Neural crest cell (in vitro differentiated cells): ENCODE data around the gene ATP11A. TPM values are rescaled to one million over a fixed set of nuclear protein-coding genes. Genes with fewer than 3 reads are reported as not detected.

Experiments used
- DNase-seq: peaks from one replicate; pipeline ENCODE4 v3.0.0; 2021; ENCODE audit warnings: low read depth, mixed read lengths, low spot score
- H3K27ac Mint-ChIP-seq: one replicate; pipeline ENCODE4 v1.8.0; 2021; ENCODE audit warnings: mild to moderate bottlenecking, mixed read lengths; ENCODE audit not compliant: unreplicated experiment
- H3K27me3 Mint-ChIP-seq: 2 replicates; pipeline ENCODE4 v1.8.0; 2021; ENCODE audit warnings: low read depth, mild to moderate bottlenecking, mixed read lengths
- H3K36me3 Mint-ChIP-seq: 2 replicates; pipeline ENCODE4 v1.8.0; 2021; ENCODE audit warnings: low read depth, mild to moderate bottlenecking, mixed read lengths
- H3K4me1 Mint-ChIP-seq: 2 replicates; pipeline ENCODE4 v1.8.0; 2021; ENCODE audit warnings: mixed read lengths
- H3K4me3 Mint-ChIP-seq: one replicate; pipeline ENCODE4 v1.8.0; 2021; ENCODE audit warnings: mild to moderate bottlenecking, mixed read lengths
- H3K9me3 Mint-ChIP-seq: 2 replicates; pipeline ENCODE4 v1.8.0; 2021; ENCODE audit warnings: mixed read lengths
- CTCF ChIP-seq: fragments of 200-600 bp; sonication (generic); conservative IDR thresholded peaks from 2 replicates; pipeline ENCODE4 v1.5.0; 2021; ENCODE audit warnings: antibody characterized with exemption, mild to moderate bottlenecking
- total RNA-seq: library from RNA; stranded (reverse); gene quantifications from 2 replicates; pipeline ENCODE4 v1.2.1, GENCODE V29; 2021

Gene ATP11A
- total RNA-seq, 1 donor from 2014 or later = 97.4 TPM

- Mint-ChIP-seq H3K9me3 (peaks cover 2% of the 10 kb centered on the region), H3K27ac (peak overlapping the region; percentile 13), H3K4me3 (no peak overlapping the region), H3K4me1 (peaks cover 2% of the 10 kb centered on the region), H3K27me3 (no peaks in the 10 kb centered on the region), H3K36me3 (peaks cover 64% of the 10 kb centered on the region)
- no peak for DNase-seq
- TF ChIP-seq CTCF = no peak
Observed at GRCh38 chr13:112814905-112815585, 125.2 kb downstream of the ATP11A start.

- Mint-ChIP-seq H3K4me3 (no peak overlapping the region), H3K9me3 (peaks cover 2% of the 10 kb centered on the region), H3K4me1 (no peaks in the 10 kb centered on the region), H3K27me3 (no peaks in the 10 kb centered on the region), H3K27ac (no peak overlapping the region), H3K36me3 (peaks cover 62% of the 10 kb centered on the region)
- TF ChIP-seq CTCF = no peak
- no peak for DNase-seq
Observed at GRCh38 chr13:112815871-112816270, 126.0 kb downstream of the ATP11A start.

- no peak for DNase-seq
- Mint-ChIP-seq H3K9me3 (peaks cover 2% of the 10 kb centered on the region), H3K27me3 (no peaks in the 10 kb centered on the region), H3K4me3 (no peak overlapping the region), H3K36me3 (peaks cover 55% of the 10 kb centered on the region), H3K27ac (peak overlapping the region; percentile 67), H3K4me1 (no peaks in the 10 kb centered on the region)
- no peak for TF ChIP-seq CTCF
Observed at GRCh38 chr13:112818040-112818697, 128.3 kb downstream of the ATP11A start.

- no peaks in the 10 kb centered on the region for H3K4me1 Mint-ChIP-seq
- H3K36me3 Mint-ChIP-seq = peaks cover 50% of the 10 kb centered on the region
- no peak for DNase-seq
- no peak for TF ChIP-seq CTCF
- no peaks in the 10 kb centered on the region for H3K27me3 Mint-ChIP-seq
- H3K4me3 Mint-ChIP-seq = no peak overlapping the region
- no peak overlapping the region for H3K27ac Mint-ChIP-seq
- peaks cover 2% of the 10 kb centered on the region for H3K9me3 Mint-ChIP-seq
Observed at GRCh38 chr13:112818698-112819045, 128.8 kb downstream of the ATP11A start.

- peaks cover 2% of the 10 kb centered on the region for H3K9me3 Mint-ChIP-seq
- H3K36me3 Mint-ChIP-seq = peaks cover 50% of the 10 kb centered on the region
- H3K4me3 Mint-ChIP-seq = no peak overlapping the region
- no peak for TF ChIP-seq CTCF
- H3K4me1 Mint-ChIP-seq = no peaks in the 10 kb centered on the region
- no peak overlapping the region for H3K27ac Mint-ChIP-seq
- no peaks in the 10 kb centered on the region for H3K27me3 Mint-ChIP-seq
- no peak for DNase-seq
Observed at GRCh38 chr13:112819111-112819510, 129.3 kb downstream of the ATP11A start.
